WTC11 (cell line): ENCODE data around the gene PTPRJ.

Experiments used
- ATF1 ChIP-seq: sonication (generic); formaldehyde crosslinking; IDR thresholded peaks from 2 replicates; pipeline ENCODE4 v1.8.1; 2023; ENCODE audit warnings: mild to moderate bottlenecking, moderate library complexity, missing genetic modification reagents
- CREB1 ChIP-seq: sonication (generic); formaldehyde crosslinking; IDR thresholded peaks from 2 replicates; pipeline ENCODE4 v1.8.0; 2023; ENCODE audit warnings: mild to moderate bottlenecking, missing genetic modification reagents
- CTCF ChIP-seq: fragments of 200-600 bp; IDR thresholded peaks from 2 replicates; pipeline ENCODE4 v1.8.0; 2022; ENCODE audit warnings: antibody characterized with exemption
- ERG ChIP-seq: fragments of 250-450 bp; sonication (Bioruptor Pico); IDR thresholded peaks from 2 replicates; pipeline ENCODE4 v1.8.0; 2021; ENCODE audit warnings: mild to moderate bottlenecking
- NR1H2 ChIP-seq: sonication (generic); formaldehyde crosslinking; IDR thresholded peaks from 2 replicates; pipeline ENCODE4 v1.9.0; 2021; ENCODE audit warnings: mild to moderate bottlenecking, moderate library complexity, missing genetic modification reagents
- SOX15 ChIP-seq: fragments of 250-450 bp; sonication (Bioruptor Pico); IDR thresholded peaks from 2 replicates; pipeline ENCODE4 v1.9.0; 2021; ENCODE audit warnings: mild to moderate bottlenecking
- ZBTB21 ChIP-seq: sonication (generic); formaldehyde crosslinking; IDR thresholded peaks from 2 replicates; pipeline ENCODE4 v1.8.1; 2023; ENCODE audit warnings: mild to moderate bottlenecking, missing genetic modification reagents, borderline replicate concordance
- ZNF263 ChIP-seq: sonication (generic); formaldehyde crosslinking; IDR thresholded peaks from 2 replicates; pipeline ENCODE4 v1.8.1; 2022; ENCODE audit warnings: low read depth, mild to moderate bottlenecking, moderate library complexity, missing genetic modification reagents
- TF ChIP-seq, protein P1 (sequence below): sonication (generic); formaldehyde crosslinking; IDR thresholded peaks from 2 replicates; pipeline ENCODE4 v1.8.0; 2022; ENCODE audit warnings: missing genetic modification reagents

- no peak for TF ChIP-seq ZNF263 (CRISPR knock-in tag)
- TF ChIP-seq NR1H2, result no peak
- no peak for TF ChIP-seq CTCF
- TF ChIP-seq CREB1 (CRISPR knock-in tag), result no peak
- TF ChIP-seq, protein P1, sequence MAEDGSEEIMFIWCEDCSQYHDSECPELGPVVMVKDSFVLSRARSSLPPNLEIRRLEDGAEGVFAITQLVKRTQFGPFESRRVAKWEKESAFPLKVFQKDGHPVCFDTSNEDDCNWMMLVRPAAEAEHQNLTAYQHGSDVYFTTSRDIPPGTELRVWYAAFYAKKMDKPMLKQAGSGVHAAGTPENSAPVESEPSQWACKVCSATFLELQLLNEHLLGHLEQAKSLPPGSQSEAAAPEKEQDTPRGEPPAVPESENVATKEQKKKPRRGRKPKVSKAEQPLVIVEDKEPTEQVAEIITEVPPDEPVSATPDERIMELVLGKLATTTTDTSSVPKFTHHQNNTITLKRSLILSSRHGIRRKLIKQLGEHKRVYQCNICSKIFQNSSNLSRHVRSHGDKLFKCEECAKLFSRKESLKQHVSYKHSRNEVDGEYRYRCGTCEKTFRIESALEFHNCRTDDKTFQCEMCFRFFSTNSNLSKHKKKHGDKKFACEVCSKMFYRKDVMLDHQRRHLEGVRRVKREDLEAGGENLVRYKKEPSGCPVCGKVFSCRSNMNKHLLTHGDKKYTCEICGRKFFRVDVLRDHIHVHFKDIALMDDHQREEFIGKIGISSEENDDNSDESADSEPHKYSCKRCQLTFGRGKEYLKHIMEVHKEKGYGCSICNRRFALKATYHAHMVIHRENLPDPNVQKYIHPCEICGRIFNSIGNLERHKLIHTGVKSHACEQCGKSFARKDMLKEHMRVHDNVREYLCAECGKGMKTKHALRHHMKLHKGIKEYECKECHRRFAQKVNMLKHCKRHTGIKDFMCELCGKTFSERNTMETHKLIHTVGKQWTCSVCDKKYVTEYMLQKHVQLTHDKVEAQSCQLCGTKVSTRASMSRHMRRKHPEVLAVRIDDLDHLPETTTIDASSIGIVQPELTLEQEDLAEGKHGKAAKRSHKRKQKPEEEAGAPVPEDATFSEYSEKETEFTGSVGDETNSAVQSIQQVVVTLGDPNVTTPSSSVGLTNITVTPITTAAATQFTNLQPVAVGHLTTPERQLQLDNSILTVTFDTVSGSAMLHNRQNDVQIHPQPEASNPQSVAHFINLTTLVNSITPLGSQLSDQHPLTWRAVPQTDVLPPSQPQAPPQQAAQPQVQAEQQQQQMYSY (CRISPR knock-in tag), result no peak
- TF ChIP-seq ATF1 (CRISPR knock-in tag), result no peak
- no peak for TF ChIP-seq SOX15 (CRISPR knock-in tag)
- no peak for TF ChIP-seq ERG (CRISPR knock-in tag)
- no peak for TF ChIP-seq ZBTB21 (CRISPR knock-in tag)
Observed at GRCh38 chr11:48005831-48006270, 25.5 kb downstream of the PTPRJ start.
